Activated B cell treated with CpG ODN at 0.5 μM for 24 hours (primary cell): ENCODE data around the gene USP49. TPM values are rescaled to one million over a fixed set of nuclear protein-coding genes. Genes with fewer than 3 reads are reported as not detected.

Experiments
- ATAC-seq: fragments of 200-7000 bp; cut with Tn5 transposase; one replicate; pipeline ENCODE4 v1.10.0; 2021; ENCODE audit warnings: low read depth, mild to moderate bottlenecking, moderate library complexity
- CTCF ChIA-PET: fragments of 350-600 bp; sonication (Branson Sonifier 250); formaldehyde crosslinking; loops from one replicate; lab custom pipeline; 2021; ENCODE audit warnings: antibody characterized with exemption; lab: Charles Lee
- POLR2A ChIA-PET: fragments of 350-600 bp; sonication (Branson Sonifier 250); formaldehyde crosslinking; loops from one replicate; lab custom pipeline; 2021; ENCODE audit warnings: antibody characterized with exemption; lab: Charles Lee
- DNase-seq: peaks from one replicate; pipeline ENCODE4 v3.0.0; 2022
- H3K27ac Mint-ChIP-seq: one replicate; pipeline ENCODE4 v1.8.0; 2020; ENCODE audit warnings: mixed read lengths
- H3K27me3 Mint-ChIP-seq: one replicate; pipeline ENCODE4 v1.8.0; 2021; ENCODE audit warnings: mixed read lengths
- H3K36me3 Mint-ChIP-seq: one replicate; pipeline ENCODE4 v1.8.0; 2021; ENCODE audit warnings: low read depth, mixed read lengths
- H3K4me1 Mint-ChIP-seq: one replicate; pipeline ENCODE4 v1.8.0; 2021; ENCODE audit warnings: mixed read lengths
- H3K4me3 Mint-ChIP-seq: one replicate; pipeline ENCODE4 v1.8.0; 2020; ENCODE audit warnings: mild to moderate bottlenecking, mixed read lengths
- H3K9me3 Mint-ChIP-seq: one replicate; pipeline ENCODE4 v1.8.0; 2020; ENCODE audit warnings: mixed read lengths
- CTCF ChIP-seq: fragments of 200-600 bp; IDR thresholded peaks from one replicate; pipeline ENCODE4 v1.8.0; 2022; ENCODE audit warnings: antibody characterized with exemption, mild to moderate bottlenecking
- intact Hi-C: fragments of 100-400 bp; cut with micrococcal nuclease; formaldehyde crosslinking; loops from one replicate; pipeline ENCODE4 v1.15.1; 2024
- total RNA-seq: library from RNA; stranded (reverse); gene quantifications from 2 replicates; pipeline ENCODE4 v1.2.3, GENCODE V29; 2022

Gene USP49
- total RNA-seq, 1 donor from 2014 or later, result 7.7 TPM

DNA sequence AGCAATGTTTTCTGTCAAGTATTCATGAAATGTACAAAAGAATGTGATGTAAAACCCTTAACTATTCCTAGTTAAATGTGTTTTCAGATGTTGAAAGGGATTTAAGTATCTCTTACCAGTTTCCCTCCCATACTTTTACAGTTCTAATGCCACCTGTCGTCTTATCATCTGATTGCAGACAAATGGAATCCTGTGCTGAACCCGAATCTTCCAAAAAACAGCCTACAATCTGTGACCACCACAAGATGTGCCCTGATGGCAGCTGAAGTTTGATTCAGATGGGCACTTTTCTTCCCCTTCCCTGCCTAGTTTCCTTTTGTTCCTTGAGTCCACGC, 105.8 kb downstream of the USP49 start:
- DNase-seq (no peak), ATAC-seq (no peak)
- Mint-ChIP-seq H3K27me3 (no peaks in the 10 kb centered on the region), H3K4me3 (peak overlapping the region; percentile 97), H3K27ac (no peak overlapping the region), H3K9me3 (no peaks in the 10 kb centered on the region), H3K36me3 (peaks cover 50% of the 10 kb centered on the region), H3K4me1 (peaks cover 26% of the 10 kb centered on the region)
- TF ChIP-seq CTCF, result no peak
- intact Hi-C loops, result loop anchor here (5.0 to 10.0 kb wide), 3 partner anchors 242 to 1105 kb away; partner anchors contain the start of genes FOXP4, NFYA and OARD1
- ChIA-PET POLR2A (no interaction called here), CTCF (no interaction called here)

DNA sequence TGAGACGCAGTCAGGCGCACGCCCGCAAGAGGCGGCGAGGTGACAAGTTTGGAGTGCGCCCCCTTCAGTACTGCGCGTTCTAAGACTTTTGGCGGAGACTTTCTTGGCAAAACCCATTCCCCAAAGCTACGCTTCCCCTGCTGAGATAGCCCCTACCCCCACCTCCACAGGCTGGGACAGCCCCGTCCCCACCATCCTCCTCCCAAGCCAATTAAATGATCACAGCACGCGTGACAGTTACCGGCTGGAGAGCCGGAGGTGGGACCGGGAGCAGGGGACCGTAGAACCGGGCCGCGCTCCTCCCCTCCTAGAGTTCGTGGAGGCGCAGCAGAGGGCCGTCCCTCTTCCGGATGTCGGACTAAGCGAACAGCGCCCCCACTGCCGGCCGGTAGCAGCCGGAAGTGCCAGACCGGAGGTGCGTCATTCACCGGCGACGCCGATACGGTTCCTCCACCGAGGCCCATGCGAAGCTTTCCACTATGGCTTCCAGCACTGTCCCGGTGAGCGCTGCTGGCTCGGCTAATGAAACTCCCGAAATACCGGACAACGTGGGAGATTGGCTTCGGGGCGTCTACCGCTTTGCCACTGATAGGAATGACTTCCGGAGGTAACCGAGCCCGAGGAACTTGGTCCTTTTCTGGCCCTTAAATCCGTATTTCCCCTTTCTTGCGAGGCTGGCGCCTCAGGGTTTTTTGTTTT, 107.8 kb downstream of the USP49 start, which contains the start of gene TOMM6:
Gene TOMM6 (plus strand): TSS at position 476 of the 699 bp plus-strand sequence. CDS start 4 bp downstream, at position 480.
- H3K27me3 Mint-ChIP-seq, result no peaks in the 10 kb centered on the region
- peak; percentile 66 for TF ChIP-seq CTCF
- ChIA-PET CTCF (interaction anchor here (0.6 to 6.7 kb wide), 25 partner anchors 12 to 599 kb away, joined by 3 to 51 read pairs (median 4); partner anchors contain the start of genes BYSL, CCND3, MED20 and TAF8), POLR2A (interaction anchor here (0.6 to 5.1 kb wide), 36 partner anchors 9 to 995 kb away, joined by 3 to 91 read pairs (median 4); partner anchors contain the start of genes BICRAL, BYSL, CCND3 and MED20)
- no peaks in the 10 kb centered on the region for H3K9me3 Mint-ChIP-seq
- H3K36me3 Mint-ChIP-seq, result peaks cover 37% of the 10 kb centered on the region
- peak; percentile 83 for ATAC-seq
- H3K4me1 Mint-ChIP-seq, result peaks cover 28% of the 10 kb centered on the region
- DNase-seq, result peak; percentile 91
- peak within 1 kb of the TSS; percentile 97 for H3K4me3 Mint-ChIP-seq
- intact Hi-C loops, result loop anchor here (1.0 to 10.0 kb wide), 16 partner anchors 8 to 1107 kb away; partner anchors contain the start of genes BYSL, FOXP4, FRS3 and MED20
- H3K27ac Mint-ChIP-seq, result peak within 1 kb of the TSS; percentile 97

GRCh38 chr6:41786451-41787218, 108.5 kb downstream of the USP49 start:
- peak overlapping the region; percentile 97 for H3K27ac Mint-ChIP-seq
- H3K9me3 Mint-ChIP-seq, result no peaks in the 10 kb centered on the region
- POLR2A ChIA-PET, result interaction anchor here (0.6 to 5.1 kb wide), 29 partner anchors 8 to 995 kb away, joined by 3 to 91 read pairs (median 4); partner anchors contain the start of genes BICRAL, BYSL, CCND3 and MED20
- CTCF ChIA-PET, result interaction anchor here (0.9 to 6.7 kb wide), 24 partner anchors 9 to 428 kb away, joined by 3 to 51 read pairs (median 6); partner anchors contain the start of genes BYSL, CCND3, MED20 and TAF8
- DNase-seq, result peak; percentile 91
- ATAC-seq, result peak; percentile 71
- intact Hi-C loops, result loop anchor here (1.0 to 10.0 kb wide), 16 partner anchors 7 to 1108 kb away; partner anchors contain the start of genes BYSL, FOXP4, FRS3 and MED20
- peaks cover 30% of the 10 kb centered on the region for H3K36me3 Mint-ChIP-seq
- no peak for TF ChIP-seq CTCF
- H3K4me3 Mint-ChIP-seq, result peak overlapping the region; percentile 97
- peaks cover 28% of the 10 kb centered on the region for H3K4me1 Mint-ChIP-seq
- H3K27me3 Mint-ChIP-seq, result no peaks in the 10 kb centered on the region

DNA sequence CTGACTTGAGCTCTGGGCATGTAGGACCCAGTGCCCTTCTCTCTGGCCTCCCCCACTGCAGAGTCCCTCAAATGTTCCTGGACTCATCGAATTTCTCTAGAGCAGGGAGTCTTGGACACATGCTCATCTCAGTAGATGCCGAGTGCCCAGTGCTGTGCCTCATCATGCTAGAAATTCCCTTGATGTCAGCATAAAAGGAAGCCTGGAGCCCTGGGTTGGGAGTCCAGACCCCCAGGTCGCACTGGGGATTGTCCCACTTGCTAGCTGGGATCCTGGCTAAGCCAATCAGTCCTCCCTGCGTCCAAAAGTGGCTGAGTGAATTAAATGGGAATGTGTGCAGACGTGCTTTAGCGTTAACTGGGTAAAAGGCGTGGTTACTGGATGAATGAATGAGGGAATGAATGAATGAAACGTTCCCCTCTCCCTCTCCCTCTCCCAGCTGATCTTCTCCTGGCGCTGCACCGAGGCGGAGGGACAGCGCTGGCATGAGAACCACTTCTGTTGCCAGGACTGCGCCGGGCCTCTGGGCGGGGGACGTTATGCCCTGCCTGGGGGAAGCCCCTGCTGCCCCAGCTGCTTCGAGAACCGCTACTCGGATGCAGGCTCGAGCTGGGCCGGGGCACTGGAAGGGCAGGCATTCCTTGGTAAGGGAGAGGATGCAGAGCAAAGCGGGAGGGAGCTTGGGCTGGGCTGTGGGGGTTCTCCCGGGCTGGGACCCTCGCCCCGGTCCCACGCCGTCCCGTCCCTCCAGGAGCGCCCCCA, 109.3 kb downstream of the USP49 start:
- DNase-seq (no peak), ATAC-seq (no peak)
- Mint-ChIP-seq H3K4me3 (peak overlapping the region; percentile 97), H3K27me3 (no peaks in the 10 kb centered on the region), H3K27ac (peak overlapping the region; percentile 35), H3K9me3 (no peaks in the 10 kb centered on the region), H3K36me3 (peaks cover 25% of the 10 kb centered on the region), H3K4me1 (peaks cover 33% of the 10 kb centered on the region)
- no peak for TF ChIP-seq CTCF
- intact Hi-C loops, result loop anchor here (2.0 to 10.0 kb wide), 6 partner anchors 183 to 1109 kb away; partner anchors contain the start of genes FOXP4, MRPS10, NFYA and OARD1
- ChIA-PET POLR2A (interaction anchor here (0.8 to 5.1 kb wide), 10 partner anchors 52 to 432 kb away, joined by 3 to 91 read pairs (median 7); partner anchors contain the start of genes BYSL, MED20, TAF8 and TFEB), CTCF (interaction anchor here (1.0 to 6.7 kb wide), 15 partner anchors 8 to 429 kb away, joined by 3 to 51 read pairs (median 7); partner anchors contain the start of genes BYSL, MED20 and TAF8)
